22Rv1 (cell line): ENCODE measurements around the gene SCN5A.

Experiments used
- CTCF ChIP-seq: fragments of 450-650 bp; IDR thresholded peaks from 2 replicates; pipeline ENCODE4 v1.5.1; 2017; ENCODE audit warnings: mild to moderate bottlenecking
- ZFX ChIP-seq: fragments of 450-650 bp; IDR thresholded peaks from 2 replicates; pipeline ENCODE4 v1.6.1; 2017; ENCODE audit warnings: antibody characterized with exemption, borderline replicate concordance

- TF ChIP-seq CTCF (no peak), ZFX (no peak)
Observed at GRCh38 chr3:38630606-38631005, 18.9 kb downstream of the SCN5A start.
